HepG2 (cell line): ENCODE data around the gene CES2. TPM values are rescaled to one million over a fixed set of nuclear protein-coding genes. Genes with fewer than 3 reads are reported as not detected.

Experiments used
- CEBPG ChIP-seq: IDR thresholded peaks from 2 replicates; pipeline ENCODE4 v1.6.1; 2016
- ELF3 ChIP-seq: IDR thresholded peaks from 2 replicates; pipeline ENCODE4 v1.6.1; 2016; ENCODE audit warnings: missing genetic modification reagents, missing compliant biosample characterization
- FOXM1 ChIP-seq: sonication (generic); formaldehyde crosslinking; IDR thresholded peaks from 2 replicates; pipeline ENCODE4 v1.5.0; 2020; ENCODE audit warnings: missing genetic modification reagents
- HDAC2 ChIP-seq: sonication (generic); formaldehyde crosslinking; IDR thresholded peaks from 2 replicates; pipeline ENCODE4 v1.4.0; 2020; ENCODE audit warnings: missing genetic modification reagents
- ISL2 ChIP-seq: sonication (generic); formaldehyde crosslinking; IDR thresholded peaks from 2 replicates; pipeline ENCODE4 v1.5.0; 2020; ENCODE audit warnings: missing genetic modification reagents
- SOX6 ChIP-seq, 2 experiments: fragments of 450-650 bp in 1 of 2; sonication (generic) in 1 of 2; formaldehyde crosslinking in 1 of 2; IDR thresholded peaks; 2 replicates each; pipeline versions ENCODE4 v1.4.0 to v1.6.1; 2017 to 2020; ENCODE audit warnings: antibody characterized with exemption in 1 of 2, mild to moderate bottlenecking in 1 of 2, missing genetic modification reagents in 1 of 2
- SSRP1 ChIP-seq: IDR thresholded peaks from 2 replicates; pipeline ENCODE4 v1.6.1; 2016; ENCODE audit warnings: control low read depth
- TEAD3 ChIP-seq: optimal IDR thresholded peaks from 2 replicates; pipeline ENCODE3; 2016; ENCODE audit warnings: borderline replicate concordance
- ZFP36L1 ChIP-seq: sonication (generic); formaldehyde crosslinking; IDR thresholded peaks from 2 replicates; pipeline ENCODE4 v1.8.0; 2022; ENCODE audit warnings: mild to moderate bottlenecking, missing genetic modification reagents, moderate library complexity
- ZFP90 ChIP-seq: sonication (generic); formaldehyde crosslinking; IDR thresholded peaks from 2 replicates; pipeline ENCODE4 v1.8.0; 2022; ENCODE audit warnings: missing genetic modification reagents, mild to moderate bottlenecking, inconsistent platforms, borderline replicate concordance
- ZFY ChIP-seq: sonication (generic); formaldehyde crosslinking; IDR thresholded peaks from 2 replicates; pipeline ENCODE4 v1.4.0; 2020; ENCODE audit warnings: missing genetic modification reagents
- ZNF724P ChIP-seq: sonication (generic); formaldehyde crosslinking; IDR thresholded peaks from 2 replicates; pipeline ENCODE4 v1.8.0; 2022; ENCODE audit warnings: missing genetic modification reagents, borderline replicate concordance
- ZSCAN9 ChIP-seq: IDR thresholded peaks from 2 replicates; pipeline ENCODE4 v1.6.1; 2016; ENCODE audit warnings: borderline replicate concordance
- polyA plus RNA-seq, 8 experiments: library from polyadenylated mRNA; depleted of rRNA in 3 of 8; stranded (reverse) in 7 of 8; unstranded in 1 of 8; fragments of >200 nt; fragmentation: Illumina TruSeq in 4 of 8; extraction: Trizol in 4 of 8; gene quantifications; 2 replicates each; pipeline versions ENCODE4 v1.2.1 to v1.2.3, GENCODE V29; 2011 to 2016; ENCODE audit warnings: low read depth in 4 of 8, missing spikeins in 1 of 8, mixed read lengths in 1 of 8; ENCODE audit not compliant: insufficient read depth in 1 of 8
- total RNA-seq, 5 experiments: library from RNA; depleted of rRNA; stranded (reverse); fragments of >200 nt; fragmentation: Illumina TruSeq; extraction: Trizol; gene quantifications; 2 replicates each; pipeline ENCODE4 v1.2.3, GENCODE V29; 2016; ENCODE audit warnings: low read depth in 1 of 5
- TF ChIP-seq, protein P1 (sequence below): sonication (generic); formaldehyde crosslinking; IDR thresholded peaks from 2 replicates; pipeline ENCODE4 v1.5.1; 2020; ENCODE audit warnings: mild to moderate bottlenecking, missing genetic modification reagents, moderate library complexity
- TF ChIP-seq, protein P2 (sequence below): sonication (generic); formaldehyde crosslinking; IDR thresholded peaks from 2 replicates; pipeline ENCODE4 v1.4.0; 2020; ENCODE audit warnings: missing genetic modification reagents, low read depth, mild to moderate bottlenecking, borderline replicate concordance
- TF ChIP-seq, protein P3 (sequence below): sonication (generic); formaldehyde crosslinking; IDR thresholded peaks from 2 replicates; pipeline ENCODE4 v1.8.1; 2023; ENCODE audit warnings: mild to moderate bottlenecking, moderate library complexity, missing genetic modification reagents
- TF ChIP-seq, protein P4 (sequence below): IDR thresholded peaks from 2 replicates; pipeline ENCODE4 v1.6.1; 2016; ENCODE audit warnings: low read depth, missing genetic modification reagents, missing compliant biosample characterization

The CES2 gene
- total and polyA plus RNA-seq, 2 of the 13 experiments (the other 11 are each of a cell fraction or from before 2014, with no cell fraction given) = 50.6 to 63.8 TPM

DNA sequence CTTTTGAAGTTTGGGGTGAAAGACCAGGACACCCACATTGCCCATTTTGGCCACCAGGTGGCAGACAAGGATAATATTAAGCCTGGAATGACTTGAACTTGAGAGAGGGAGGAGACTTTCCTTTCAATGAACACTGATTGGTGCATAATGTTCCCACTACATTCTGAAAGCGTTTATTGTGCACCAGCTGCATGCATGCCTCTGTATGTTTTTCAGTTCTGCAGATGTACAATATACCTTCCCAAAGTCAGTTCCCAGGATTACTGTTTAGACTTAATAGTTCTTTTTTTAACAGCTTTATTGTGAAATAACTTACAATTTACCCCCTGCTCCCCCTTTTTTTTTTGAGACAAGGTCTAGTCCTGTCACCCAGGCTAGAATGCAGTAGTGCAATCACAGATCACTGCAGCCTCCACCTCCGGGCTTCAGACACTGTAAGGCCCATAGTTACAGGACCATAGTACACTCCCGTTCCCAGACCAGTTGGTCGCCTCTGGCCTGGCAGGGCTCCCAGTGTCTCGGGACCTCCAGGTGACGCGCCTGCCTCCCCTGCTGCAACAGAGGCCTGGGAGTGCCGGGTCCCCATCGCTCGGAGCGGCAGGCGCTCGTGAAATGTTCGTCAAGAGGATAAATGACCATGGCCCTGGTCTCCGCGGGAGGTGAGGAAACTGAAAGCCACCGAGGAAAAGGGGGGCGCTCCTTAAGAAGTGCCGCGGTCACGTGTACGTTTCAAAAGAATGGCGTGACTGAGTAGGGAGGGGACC is 12.2 kb downstream of the CES2 start (continued):
- TF ChIP-seq SSRP1 (CRISPR knock-in tag) (0 out of 2 replicates have a peak, but pooled peaks have one; percentile 54), HDAC2 (peak; percentile 49; the same call in 1 of the 2 replicates), ZNF724P (CRISPR knock-in tag) (0 out of 2 replicates have a peak, but pooled peaks have one; percentile 14), ZFY (CRISPR knock-in tag) (peak; percentile 31; the same call in 1 of the 2 replicates), TEAD3 (CRISPR knock-in tag) (peak; percentile 85), SOX6 (IDR thresholded peaks at IDR 0.05) (no peak), SOX6 (CRISPR knock-in tag; IDR thresholded peaks at IDR 0.05) (0 out of 2 replicates have a peak, but pooled peaks have one; percentile 18), FOXM1 (CRISPR knock-in tag) (no peak), ISL2 (0 out of 2 replicates have a peak, but pooled peaks have one; percentile 7), ZFP36L1 (0 out of 2 replicates have a peak, but pooled peaks have one; percentile 8), ZFP90 (0 out of 2 replicates have a peak, but pooled peaks have one; percentile 26), CEBPG (CRISPR knock-in tag) (0 out of 2 replicates have a peak, but pooled peaks have one; percentile 31), ELF3 (CRISPR knock-in tag) (peak; percentile 54), ZSCAN9 (CRISPR knock-in tag) (peak; percentile 55; the same call in 1 of the 2 replicates)
- TF ChIP-seq, protein P1, sequence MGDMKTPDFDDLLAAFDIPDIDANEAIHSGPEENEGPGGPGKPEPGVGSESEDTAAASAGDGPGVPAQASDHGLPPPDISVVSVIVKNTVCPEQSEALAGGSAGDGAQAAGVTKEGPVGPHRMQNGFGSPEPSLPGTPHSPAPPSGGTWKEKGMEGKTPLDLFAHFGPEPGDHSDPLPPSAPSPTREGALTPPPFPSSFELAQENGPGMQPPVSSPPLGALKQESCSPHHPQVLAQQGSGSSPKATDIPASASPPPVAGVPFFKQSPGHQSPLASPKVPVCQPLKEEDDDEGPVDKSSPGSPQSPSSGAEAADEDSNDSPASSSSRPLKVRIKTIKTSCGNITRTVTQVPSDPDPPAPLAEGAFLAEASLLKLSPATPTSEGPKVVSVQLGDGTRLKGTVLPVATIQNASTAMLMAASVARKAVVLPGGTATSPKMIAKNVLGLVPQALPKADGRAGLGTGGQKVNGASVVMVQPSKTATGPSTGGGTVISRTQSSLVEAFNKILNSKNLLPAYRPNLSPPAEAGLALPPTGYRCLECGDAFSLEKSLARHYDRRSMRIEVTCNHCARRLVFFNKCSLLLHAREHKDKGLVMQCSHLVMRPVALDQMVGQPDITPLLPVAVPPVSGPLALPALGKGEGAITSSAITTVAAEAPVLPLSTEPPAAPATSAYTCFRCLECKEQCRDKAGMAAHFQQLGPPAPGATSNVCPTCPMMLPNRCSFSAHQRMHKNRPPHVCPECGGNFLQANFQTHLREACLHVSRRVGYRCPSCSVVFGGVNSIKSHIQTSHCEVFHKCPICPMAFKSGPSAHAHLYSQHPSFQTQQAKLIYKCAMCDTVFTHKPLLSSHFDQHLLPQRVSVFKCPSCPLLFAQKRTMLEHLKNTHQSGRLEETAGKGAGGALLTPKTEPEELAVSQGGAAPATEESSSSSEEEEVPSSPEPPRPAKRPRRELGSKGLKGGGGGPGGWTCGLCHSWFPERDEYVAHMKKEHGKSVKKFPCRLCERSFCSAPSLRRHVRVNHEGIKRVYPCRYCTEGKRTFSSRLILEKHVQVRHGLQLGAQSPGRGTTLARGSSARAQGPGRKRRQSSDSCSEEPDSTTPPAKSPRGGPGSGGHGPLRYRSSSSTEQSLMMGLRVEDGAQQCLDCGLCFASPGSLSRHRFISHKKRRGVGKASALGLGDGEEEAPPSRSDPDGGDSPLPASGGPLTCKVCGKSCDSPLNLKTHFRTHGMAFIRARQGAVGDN (CRISPR knock-in tag) = 0 out of 2 replicates have a peak, but pooled peaks have one; percentile 11
- TF ChIP-seq, protein P2, sequence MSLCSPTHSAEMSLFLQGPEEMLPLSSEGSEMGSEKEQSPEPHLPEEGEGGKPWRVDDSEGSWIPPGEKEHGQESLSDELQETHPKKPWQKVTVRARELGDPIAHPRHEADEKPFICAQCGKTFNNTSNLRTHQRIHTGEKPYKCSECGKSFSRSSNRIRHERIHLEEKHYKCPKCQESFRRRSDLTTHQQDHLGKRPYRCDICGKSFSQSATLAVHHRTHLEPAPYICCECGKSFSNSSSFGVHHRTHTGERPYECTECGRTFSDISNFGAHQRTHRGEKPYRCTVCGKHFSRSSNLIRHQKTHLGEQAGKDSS (CRISPR knock-in tag) = 0 out of 2 replicates have a peak, but pooled peaks have one; percentile 30
- TF ChIP-seq, protein P3, sequence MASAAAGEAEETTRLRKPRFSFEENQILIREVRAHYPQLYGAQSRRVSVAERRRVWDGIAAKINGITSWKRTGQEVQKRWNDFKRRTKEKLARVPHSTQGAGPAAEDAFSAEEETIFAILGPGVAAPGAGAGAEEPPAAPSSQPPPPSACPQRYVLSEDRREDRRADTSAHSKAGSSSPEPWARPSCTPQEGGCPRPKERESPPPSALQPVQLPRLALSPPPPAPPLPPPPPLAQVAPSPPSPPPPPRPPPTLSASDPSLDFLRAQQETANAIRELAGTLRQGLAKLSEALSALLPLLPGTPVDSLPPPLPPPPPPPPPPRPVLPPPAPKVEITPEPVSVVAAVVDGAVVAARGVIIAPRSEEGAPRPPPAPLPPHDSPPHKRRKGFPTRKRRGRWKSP = 0 out of 2 replicates have a peak, but pooled peaks have one; percentile 21
- TF ChIP-seq, protein P4, sequence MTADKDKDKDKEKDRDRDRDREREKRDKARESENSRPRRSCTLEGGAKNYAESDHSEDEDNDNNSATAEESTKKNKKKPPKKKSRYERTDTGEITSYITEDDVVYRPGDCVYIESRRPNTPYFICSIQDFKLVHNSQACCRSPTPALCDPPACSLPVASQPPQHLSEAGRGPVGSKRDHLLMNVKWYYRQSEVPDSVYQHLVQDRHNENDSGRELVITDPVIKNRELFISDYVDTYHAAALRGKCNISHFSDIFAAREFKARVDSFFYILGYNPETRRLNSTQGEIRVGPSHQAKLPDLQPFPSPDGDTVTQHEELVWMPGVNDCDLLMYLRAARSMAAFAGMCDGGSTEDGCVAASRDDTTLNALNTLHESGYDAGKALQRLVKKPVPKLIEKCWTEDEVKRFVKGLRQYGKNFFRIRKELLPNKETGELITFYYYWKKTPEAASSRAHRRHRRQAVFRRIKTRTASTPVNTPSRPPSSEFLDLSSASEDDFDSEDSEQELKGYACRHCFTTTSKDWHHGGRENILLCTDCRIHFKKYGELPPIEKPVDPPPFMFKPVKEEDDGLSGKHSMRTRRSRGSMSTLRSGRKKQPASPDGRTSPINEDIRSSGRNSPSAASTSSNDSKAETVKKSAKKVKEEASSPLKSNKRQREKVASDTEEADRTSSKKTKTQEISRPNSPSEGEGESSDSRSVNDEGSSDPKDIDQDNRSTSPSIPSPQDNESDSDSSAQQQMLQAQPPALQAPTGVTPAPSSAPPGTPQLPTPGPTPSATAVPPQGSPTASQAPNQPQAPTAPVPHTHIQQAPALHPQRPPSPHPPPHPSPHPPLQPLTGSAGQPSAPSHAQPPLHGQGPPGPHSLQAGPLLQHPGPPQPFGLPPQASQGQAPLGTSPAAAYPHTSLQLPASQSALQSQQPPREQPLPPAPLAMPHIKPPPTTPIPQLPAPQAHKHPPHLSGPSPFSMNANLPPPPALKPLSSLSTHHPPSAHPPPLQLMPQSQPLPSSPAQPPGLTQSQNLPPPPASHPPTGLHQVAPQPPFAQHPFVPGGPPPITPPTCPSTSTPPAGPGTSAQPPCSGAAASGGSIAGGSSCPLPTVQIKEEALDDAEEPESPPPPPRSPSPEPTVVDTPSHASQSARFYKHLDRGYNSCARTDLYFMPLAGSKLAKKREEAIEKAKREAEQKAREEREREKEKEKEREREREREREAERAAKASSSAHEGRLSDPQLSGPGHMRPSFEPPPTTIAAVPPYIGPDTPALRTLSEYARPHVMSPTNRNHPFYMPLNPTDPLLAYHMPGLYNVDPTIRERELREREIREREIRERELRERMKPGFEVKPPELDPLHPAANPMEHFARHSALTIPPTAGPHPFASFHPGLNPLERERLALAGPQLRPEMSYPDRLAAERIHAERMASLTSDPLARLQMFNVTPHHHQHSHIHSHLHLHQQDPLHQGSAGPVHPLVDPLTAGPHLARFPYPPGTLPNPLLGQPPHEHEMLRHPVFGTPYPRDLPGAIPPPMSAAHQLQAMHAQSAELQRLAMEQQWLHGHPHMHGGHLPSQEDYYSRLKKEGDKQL (CRISPR knock-in tag) = 0 out of 2 replicates have a peak, but pooled peaks have one; percentile 34
